SU-DHL-6 (cell line): ENCODE data around the gene EIF4EBP2.
A peak's percentile ranks its signal among the peaks of the same experiment; 100 is the strongest.

ENCODE experiments used
- H2AFZ ChIP-seq: fragments of 200-600 bp; sonication (generic); 2 replicates; pipeline ENCODE4 v1.6.1; 2014; ENCODE audit warnings: low read depth, mild to moderate bottlenecking, moderate library complexity, mixed read lengths, antibody characterized with exemption, low read length; ENCODE audit not compliant: severe bottlenecking
- H3F3A ChIP-seq: fragments of 200-600 bp; shearing (Covaris generic); 2 replicates; pipeline ENCODE4 v1.6.0; 2016; ENCODE audit warnings: antibody characterized with exemption, mild to moderate bottlenecking; ENCODE audit not compliant: insufficient read depth
- H3K27ac ChIP-seq: fragments of 200-600 bp; sonication (generic); 2 replicates; pipeline ENCODE4 v1.5.1; 2016; ENCODE audit warnings: low read depth, mild to moderate bottlenecking, low read length, moderate library complexity, mixed read lengths
- H3K27me3 ChIP-seq: fragments of 200-600 bp; sonication (generic), shearing (Covaris generic); 2 replicates; pipeline ENCODE4 v1.6.0; 2014; ENCODE audit warnings: mild to moderate bottlenecking, low read length
- H3K36me3 ChIP-seq: fragments of 200-600 bp; sonication (generic); 2 replicates; pipeline ENCODE4 v1.6.1; 2014; ENCODE audit warnings: mild to moderate bottlenecking, low read length, mixed read lengths
- H3K4me2 ChIP-seq: fragments of 300-600, 200-600 bp; shearing (Covaris generic), sonication (generic); 2 replicates; pipeline ENCODE4 v1.6.0; 2014; ENCODE audit warnings: low read length, low read depth, mild to moderate bottlenecking; ENCODE audit not compliant: poor library complexity, severe bottlenecking
- H3K4me3 ChIP-seq: fragments of 200-600 bp; sonication (generic); 2 replicates; pipeline ENCODE4 v1.5.1; 2014; ENCODE audit warnings: antibody characterized with exemption, low read length, mild to moderate bottlenecking, mixed read lengths; ENCODE audit not compliant: insufficient read depth, poor library complexity, severe bottlenecking
- H3K79me2 ChIP-seq: fragments of 200-600 bp; sonication (generic); 2 replicates; pipeline ENCODE4 v1.6.1; 2014; ENCODE audit warnings: mild to moderate bottlenecking, low read length, moderate library complexity; ENCODE audit not compliant: insufficient read depth
- H3K9ac ChIP-seq: fragments of 200-600 bp; sonication (generic); 2 replicates; pipeline ENCODE4 v1.7.0; 2014; ENCODE audit warnings: mild to moderate bottlenecking, low read length
- H3K9me2 ChIP-seq: fragments of 200-600 bp; sonication (generic); replicated peaks from 2 replicates; pipeline ENCODE4 v1.6.1; 2014; ENCODE audit warnings: low read length; ENCODE audit not compliant: insufficient read depth
- H3K9me3 ChIP-seq: fragments of 200-600 bp; sonication (generic); 2 replicates; pipeline ENCODE4 v1.6.1; 2014; ENCODE audit warnings: low read length, mixed read lengths; ENCODE audit not compliant: insufficient read depth
- H4K20me1 ChIP-seq: fragments of 200-600 bp; sonication (generic); 2 replicates; pipeline ENCODE4 v1.6.1; 2014; ENCODE audit warnings: low read depth, mild to moderate bottlenecking, antibody characterized with exemption, low read length, moderate library complexity, mixed read lengths
- CTCF ChIP-seq: fragments of 200-600 bp; sonication (generic); IDR thresholded peaks from one replicate; pipeline ENCODE4 v1.5.1; 2017; ENCODE audit warnings: antibody characterized with exemption, mild to moderate bottlenecking, low read length, moderate library complexity; ENCODE audit not compliant: insufficient read depth, poor library complexity, severe bottlenecking
- EZH2phosphoT487 ChIP-seq: fragments of 200-600 bp; sonication (generic), shearing (Covaris generic); conservative IDR thresholded peaks from 2 replicates; pipeline ENCODE4 v1.6.1; 2018; ENCODE audit warnings: mild to moderate bottlenecking, antibody characterized with exemption, low read length, moderate library complexity, mixed read lengths

EIF4EBP2 gene

GRCh38 chr10:70405037-70405824, 1.3 kb downstream of the EIF4EBP2 start:
- Histone ChIP-seq H3K9me2 (no peaks in the 10 kb centered on the region), H3K9me3 (no peaks in the 10 kb centered on the region), H3K27ac (peak overlapping the region; percentile 46; the same call in 1 of the 2 replicates), H3F3A (peaks cover 3% of the 10 kb centered on the region; the same call in 1 of the 2 replicates), H3K27me3 (no peaks in the 10 kb centered on the region), H3K4me3 (peak overlapping the region; percentile 69), H3K36me3 (no peaks in the 10 kb centered on the region; the same call in 1 of the 2 replicates), H4K20me1 (peaks cover 11% of the 10 kb centered on the region; the same call in 1 of the 2 replicates), H3K9ac (peak overlapping the region; percentile 86), H2AFZ (no peak overlapping the region), H3K4me2 (peak overlapping the region; percentile 90), H3K79me2 (peaks cover 49% of the 10 kb centered on the region)
- TF ChIP-seq CTCF, result no peak

DNA sequence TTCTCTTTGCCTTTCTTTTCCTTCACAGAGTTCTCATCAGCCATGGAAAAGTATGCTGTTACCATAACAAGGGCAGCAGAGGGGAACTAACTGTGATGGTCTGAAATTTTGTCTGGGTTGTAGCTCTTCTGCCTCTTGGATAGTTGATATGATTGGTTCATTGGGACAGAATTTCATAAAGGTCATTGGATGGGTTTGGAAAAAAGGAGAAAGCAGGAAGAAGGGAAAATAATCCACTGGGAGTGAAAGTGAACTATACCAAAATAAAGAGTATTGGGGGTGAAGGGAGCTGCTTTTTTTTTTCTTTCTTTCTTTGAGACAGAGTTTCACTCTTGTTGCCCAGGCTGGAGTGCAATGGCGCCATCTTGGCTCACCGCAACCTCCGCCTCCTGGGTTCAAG, 5.8 kb downstream of the EIF4EBP2 start:
- Histone ChIP-seq H3K9me2 (no peaks in the 10 kb centered on the region), H3F3A (0 out of 2 replicates have a peak, but pooled peaks cover 4% of the 10 kb centered on the region), H3K27ac (no peak overlapping the region), H3K79me2 (peaks cover 87% of the 10 kb centered on the region), H3K27me3 (no peaks in the 10 kb centered on the region), H3K9me3 (no peaks in the 10 kb centered on the region), H3K36me3 (peaks cover 4% of the 10 kb centered on the region; the same call in 1 of the 2 replicates), H2AFZ (no peak overlapping the region), H3K4me3 (no peak overlapping the region), H4K20me1 (peaks cover 21% of the 10 kb centered on the region; the same call in 1 of the 2 replicates), H3K9ac (no peak overlapping the region), H3K4me2 (no peak overlapping the region)
- no peak for TF ChIP-seq EZH2phosphoT487
- TF ChIP-seq CTCF, result no peak

DNA sequence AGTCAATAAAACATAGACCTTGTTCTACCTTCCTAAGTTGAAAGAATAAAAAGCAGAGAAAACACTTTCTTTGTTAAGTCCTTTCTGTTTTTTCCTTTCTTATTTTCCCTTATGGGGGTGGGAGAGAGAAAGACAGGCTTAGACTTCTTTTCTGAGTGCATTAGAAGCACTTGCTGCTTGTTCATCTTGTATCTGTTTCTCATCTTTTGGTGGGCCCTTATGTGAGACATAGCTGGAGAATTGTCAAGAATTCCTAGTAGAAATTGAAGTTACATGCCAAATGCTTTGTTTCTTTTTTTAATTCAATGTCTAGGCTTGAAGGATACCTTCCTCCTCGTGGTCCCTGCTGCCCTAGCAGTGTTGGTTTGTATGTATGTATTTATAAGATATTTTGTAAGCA, 6.7 kb downstream of the EIF4EBP2 start:
- Histone ChIP-seq H3K27me3 (no peaks in the 10 kb centered on the region), H3K27ac (no peak overlapping the region), H3K4me2 (no peak overlapping the region), H3K9me2 (no peaks in the 10 kb centered on the region), H3K79me2 (peaks cover 87% of the 10 kb centered on the region), H4K20me1 (peaks cover 25% of the 10 kb centered on the region; the same call in 1 of the 2 replicates), H3K36me3 (peaks cover 4% of the 10 kb centered on the region; the same call in 1 of the 2 replicates), H2AFZ (no peak overlapping the region), H3K9ac (no peak overlapping the region), H3K9me3 (no peaks in the 10 kb centered on the region), H3F3A (0 out of 2 replicates have a peak, but pooled peaks cover 4% of the 10 kb centered on the region), H3K4me3 (no peak overlapping the region)
- TF ChIP-seq EZH2phosphoT487 (no peak), CTCF (no peak)
